ENCODE results near the gene NOP53.

DNA sequence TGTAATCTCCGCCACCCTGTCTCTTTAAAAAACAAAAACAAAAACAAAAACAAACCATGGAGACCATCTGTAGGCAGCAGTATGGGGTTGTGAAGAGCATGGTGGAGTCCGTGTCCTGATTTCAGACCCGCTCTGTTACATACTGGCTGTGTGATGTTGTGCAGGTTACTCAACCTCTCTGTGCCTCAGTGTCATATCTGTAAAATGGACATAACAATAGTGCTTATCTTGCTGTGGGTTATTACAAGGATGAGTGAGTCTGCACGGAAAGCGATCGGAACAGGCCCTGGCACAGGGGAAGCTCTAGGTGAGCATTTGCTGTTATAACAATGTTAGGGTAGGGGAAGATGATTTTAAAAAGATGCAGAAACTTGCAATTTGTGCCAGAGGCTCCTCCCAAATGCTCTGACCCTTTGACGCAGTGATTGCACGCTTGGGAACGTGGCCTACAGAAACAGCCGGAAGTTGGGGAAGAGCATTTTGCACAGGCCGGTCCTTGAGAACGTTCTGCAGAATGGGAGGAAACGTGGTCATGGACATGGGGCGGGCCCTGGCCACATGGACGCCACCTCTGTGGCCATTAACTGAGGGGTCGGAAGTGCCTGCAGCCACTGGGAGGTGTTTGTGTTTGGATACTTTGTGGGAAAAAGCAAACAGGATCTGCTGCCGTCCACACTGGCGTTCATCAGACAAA is 17.4 kb downstream of the NOP53 start:
- TF ChIP-seq, protein P1, sequence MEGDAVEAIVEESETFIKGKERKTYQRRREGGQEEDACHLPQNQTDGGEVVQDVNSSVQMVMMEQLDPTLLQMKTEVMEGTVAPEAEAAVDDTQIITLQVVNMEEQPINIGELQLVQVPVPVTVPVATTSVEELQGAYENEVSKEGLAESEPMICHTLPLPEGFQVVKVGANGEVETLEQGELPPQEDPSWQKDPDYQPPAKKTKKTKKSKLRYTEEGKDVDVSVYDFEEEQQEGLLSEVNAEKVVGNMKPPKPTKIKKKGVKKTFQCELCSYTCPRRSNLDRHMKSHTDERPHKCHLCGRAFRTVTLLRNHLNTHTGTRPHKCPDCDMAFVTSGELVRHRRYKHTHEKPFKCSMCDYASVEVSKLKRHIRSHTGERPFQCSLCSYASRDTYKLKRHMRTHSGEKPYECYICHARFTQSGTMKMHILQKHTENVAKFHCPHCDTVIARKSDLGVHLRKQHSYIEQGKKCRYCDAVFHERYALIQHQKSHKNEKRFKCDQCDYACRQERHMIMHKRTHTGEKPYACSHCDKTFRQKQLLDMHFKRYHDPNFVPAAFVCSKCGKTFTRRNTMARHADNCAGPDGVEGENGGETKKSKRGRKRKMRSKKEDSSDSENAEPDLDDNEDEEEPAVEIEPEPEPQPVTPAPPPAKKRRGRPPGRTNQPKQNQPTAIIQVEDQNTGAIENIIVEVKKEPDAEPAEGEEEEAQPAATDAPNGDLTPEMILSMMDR (optimal IDR thresholded peaks at IDR 0.05 in 1 of 3, IDR thresholded peaks at IDR 0.05 in 1 of 3, conservative IDR thresholded peaks at IDR 0.05 in 1 of 3; ENCODE audit: extremely low read depth in 1 of 3, insufficient read depth in 2 of 3, low read length in 3 of 3) = no peak
- no peak for TF ChIP-seq EZH2 (IDR thresholded peaks at IDR 0.05; ENCODE audit: low read length)

Data from keratinocyte (primary cell).